HepG2 (cell line): Measurements from ENCODE around the gene HIVEP2. TPM values are rescaled to one million over a fixed set of nuclear protein-coding genes. Genes with fewer than 3 reads are reported as not detected.
A peak's percentile ranks its signal among the peaks of the same experiment; 100 is the strongest.

Experiments used
- DMTF1 ChIP-seq: sonication (generic); formaldehyde crosslinking; IDR thresholded peaks from 2 replicates; pipeline ENCODE4 v1.4.0; 2020; ENCODE audit warnings: mild to moderate bottlenecking, missing genetic modification reagents
- SIX1 ChIP-seq: sonication (generic); formaldehyde crosslinking; IDR thresholded peaks from 2 replicates; pipeline ENCODE4 v1.4.0; 2020; ENCODE audit warnings: missing genetic modification reagents, borderline replicate concordance
- ZBTB2 ChIP-seq: sonication (generic); formaldehyde crosslinking; IDR thresholded peaks from 2 replicates; pipeline ENCODE4 v1.8.0; 2022; ENCODE audit warnings: low read depth, missing genetic modification reagents
- ZNF251 ChIP-seq: sonication (generic); formaldehyde crosslinking; IDR thresholded peaks from 2 replicates; pipeline ENCODE4 v1.9.0; 2021; ENCODE audit warnings: mild to moderate bottlenecking, missing genetic modification reagents
- ZNF280B ChIP-seq: sonication (generic); formaldehyde crosslinking; IDR thresholded peaks from 2 replicates; pipeline ENCODE4 v1.5.0; 2020; ENCODE audit warnings: missing genetic modification reagents, mild to moderate bottlenecking, borderline replicate concordance
- ZNF510 ChIP-seq: sonication (generic); formaldehyde crosslinking; IDR thresholded peaks from 2 replicates; pipeline ENCODE4 v1.4.0; 2020; ENCODE audit warnings: low read depth, mild to moderate bottlenecking, missing genetic modification reagents
- ZNF615 ChIP-seq: sonication (generic); formaldehyde crosslinking; IDR thresholded peaks from 2 replicates; pipeline ENCODE4 v1.5.0; 2020; ENCODE audit warnings: mild to moderate bottlenecking, missing genetic modification reagents, borderline replicate concordance
- ZNF746 ChIP-seq: sonication (generic); formaldehyde crosslinking; IDR thresholded peaks from 2 replicates; pipeline ENCODE4 v1.8.0; 2022; ENCODE audit warnings: mild to moderate bottlenecking, missing genetic modification reagents
- ZSCAN5A ChIP-seq: sonication (generic); formaldehyde crosslinking; IDR thresholded peaks from 2 replicates; pipeline ENCODE4 v1.8.0; 2022; ENCODE audit warnings: mild to moderate bottlenecking, missing genetic modification reagents, borderline replicate concordance
- polyA plus RNA-seq, 8 experiments: library from polyadenylated mRNA; depleted of rRNA in 3 of 8; stranded (reverse) in 7 of 8; unstranded in 1 of 8; fragments of >200 nt; fragmentation: Illumina TruSeq in 4 of 8; extraction: Trizol in 4 of 8; gene quantifications; 2 replicates each; pipeline versions ENCODE4 v1.2.1 to v1.2.3, GENCODE V29; 2011 to 2016; ENCODE audit warnings: low read depth in 4 of 8, missing spikeins in 1 of 8, mixed read lengths in 1 of 8; ENCODE audit not compliant: insufficient read depth in 1 of 8
- total RNA-seq, 5 experiments: library from RNA; depleted of rRNA; stranded (reverse); fragments of >200 nt; fragmentation: Illumina TruSeq; extraction: Trizol; gene quantifications; 2 replicates each; pipeline ENCODE4 v1.2.3, GENCODE V29; 2016; ENCODE audit warnings: low read depth in 1 of 5
- TF ChIP-seq, protein P1 (sequence below): sonication (generic); formaldehyde crosslinking; IDR thresholded peaks from 2 replicates; pipeline ENCODE4 v1.4.0; 2020; ENCODE audit warnings: missing genetic modification reagents
- TF ChIP-seq, protein P2 (sequence below): sonication (generic); formaldehyde crosslinking; IDR thresholded peaks from 2 replicates; pipeline ENCODE4 v1.4.0; 2020; ENCODE audit warnings: missing genetic modification reagents
- TF ChIP-seq, protein P3 (sequence below): sonication (generic); formaldehyde crosslinking; IDR thresholded peaks from 2 replicates; pipeline ENCODE4 v1.4.0; 2020; ENCODE audit warnings: missing genetic modification reagents, mild to moderate bottlenecking, borderline replicate concordance

Gene HIVEP2
- total and polyA plus RNA-seq, 2 of the 13 experiments (the other 11 are each of a cell fraction or from before 2014, with no cell fraction given): 3.4 to 12.9 TPM

GRCh38 chr6:142946924-142947713 is 2.1 kb upstream of the HIVEP2 start (continued):
- TF ChIP-seq ZBTB2 (CRISPR knock-in tag) (peak; percentile 79; the same call in 1 of the 2 replicates), DMTF1 (CRISPR knock-in tag) (0 out of 2 replicates have a peak, but pooled peaks have one; percentile 31), ZSCAN5A (no peak), ZNF510 (CRISPR knock-in tag) (no peak), ZNF280B (no peak), ZNF615 (CRISPR knock-in tag) (no peak), ZNF251 (CRISPR knock-in tag) (no peak), SIX1 (CRISPR knock-in tag) (0 out of 2 replicates have a peak, but pooled peaks have one; percentile 40), ZNF746 (peak; percentile 91)
- TF ChIP-seq, protein P1, sequence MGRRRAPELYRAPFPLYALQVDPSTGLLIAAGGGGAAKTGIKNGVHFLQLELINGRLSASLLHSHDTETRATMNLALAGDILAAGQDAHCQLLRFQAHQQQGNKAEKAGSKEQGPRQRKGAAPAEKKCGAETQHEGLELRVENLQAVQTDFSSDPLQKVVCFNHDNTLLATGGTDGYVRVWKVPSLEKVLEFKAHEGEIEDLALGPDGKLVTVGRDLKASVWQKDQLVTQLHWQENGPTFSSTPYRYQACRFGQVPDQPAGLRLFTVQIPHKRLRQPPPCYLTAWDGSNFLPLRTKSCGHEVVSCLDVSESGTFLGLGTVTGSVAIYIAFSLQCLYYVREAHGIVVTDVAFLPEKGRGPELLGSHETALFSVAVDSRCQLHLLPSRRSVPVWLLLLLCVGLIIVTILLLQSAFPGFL: no peak
- TF ChIP-seq, protein P2, sequence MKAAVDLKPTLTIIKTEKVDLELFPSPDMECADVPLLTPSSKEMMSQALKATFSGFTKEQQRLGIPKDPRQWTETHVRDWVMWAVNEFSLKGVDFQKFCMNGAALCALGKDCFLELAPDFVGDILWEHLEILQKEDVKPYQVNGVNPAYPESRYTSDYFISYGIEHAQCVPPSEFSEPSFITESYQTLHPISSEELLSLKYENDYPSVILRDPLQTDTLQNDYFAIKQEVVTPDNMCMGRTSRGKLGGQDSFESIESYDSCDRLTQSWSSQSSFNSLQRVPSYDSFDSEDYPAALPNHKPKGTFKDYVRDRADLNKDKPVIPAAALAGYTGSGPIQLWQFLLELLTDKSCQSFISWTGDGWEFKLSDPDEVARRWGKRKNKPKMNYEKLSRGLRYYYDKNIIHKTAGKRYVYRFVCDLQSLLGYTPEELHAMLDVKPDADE (CRISPR knock-in tag): no peak
- TF ChIP-seq, protein P3, sequence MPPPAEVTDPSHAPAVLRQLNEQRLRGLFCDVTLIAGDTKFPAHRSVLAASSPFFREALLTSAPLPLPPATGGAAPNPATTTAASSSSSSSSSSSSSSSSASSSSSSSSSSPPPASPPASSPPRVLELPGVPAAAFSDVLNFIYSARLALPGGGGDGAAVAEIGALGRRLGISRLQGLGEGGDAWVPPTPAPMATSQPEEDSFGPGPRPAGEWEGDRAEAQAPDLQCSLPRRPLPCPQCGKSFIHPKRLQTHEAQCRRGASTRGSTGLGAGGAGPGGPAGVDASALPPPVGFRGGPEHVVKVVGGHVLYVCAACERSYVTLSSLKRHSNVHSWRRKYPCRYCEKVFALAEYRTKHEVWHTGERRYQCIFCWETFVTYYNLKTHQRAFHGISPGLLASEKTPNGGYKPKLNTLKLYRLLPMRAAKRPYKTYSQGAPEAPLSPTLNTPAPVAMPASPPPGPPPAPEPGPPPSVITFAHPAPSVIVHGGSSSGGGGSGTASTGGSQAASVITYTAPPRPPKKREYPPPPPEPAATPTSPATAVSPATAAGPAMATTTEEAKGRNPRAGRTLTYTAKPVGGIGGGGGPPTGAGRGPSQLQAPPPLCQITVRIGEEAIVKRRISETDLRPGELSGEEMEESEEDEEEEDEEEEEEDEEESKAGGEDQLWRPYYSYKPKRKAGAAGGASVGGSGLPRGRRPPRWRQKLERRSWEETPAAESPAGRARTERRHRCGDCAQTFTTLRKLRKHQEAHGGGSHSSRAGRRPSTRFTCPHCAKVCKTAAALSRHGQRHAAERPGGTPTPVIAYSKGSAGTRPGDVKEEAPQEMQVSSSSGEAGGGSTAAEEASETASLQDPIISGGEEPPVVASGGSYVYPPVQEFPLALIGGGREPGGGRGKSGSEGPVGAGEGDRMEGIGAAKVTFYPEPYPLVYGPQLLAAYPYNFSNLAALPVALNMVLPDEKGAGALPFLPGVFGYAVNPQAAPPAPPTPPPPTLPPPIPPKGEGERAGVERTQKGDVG: no peak
